Placental epithelial cell (primary cell): ENCODE data around the gene XYLB. TPM values are rescaled to one million over a fixed set of nuclear protein-coding genes. Genes with fewer than 3 reads are reported as not detected.

Experiments
- small RNA-seq: library from RNA; depleted of rRNA; stranded (forward); fragments of <200 nt; gene quantifications from one replicate; pipeline ENCODE3, GENCODE V24; 2012
- total RNA-seq: library from RNA; depleted of rRNA; stranded (reverse); fragments of >200 nt; gene quantifications from 2 replicates; pipeline ENCODE4 v1.2.3, GENCODE V29; 2012

Gene XYLB
- 2.4 TPM in 2 replicates for total RNA-seq

DNA sequence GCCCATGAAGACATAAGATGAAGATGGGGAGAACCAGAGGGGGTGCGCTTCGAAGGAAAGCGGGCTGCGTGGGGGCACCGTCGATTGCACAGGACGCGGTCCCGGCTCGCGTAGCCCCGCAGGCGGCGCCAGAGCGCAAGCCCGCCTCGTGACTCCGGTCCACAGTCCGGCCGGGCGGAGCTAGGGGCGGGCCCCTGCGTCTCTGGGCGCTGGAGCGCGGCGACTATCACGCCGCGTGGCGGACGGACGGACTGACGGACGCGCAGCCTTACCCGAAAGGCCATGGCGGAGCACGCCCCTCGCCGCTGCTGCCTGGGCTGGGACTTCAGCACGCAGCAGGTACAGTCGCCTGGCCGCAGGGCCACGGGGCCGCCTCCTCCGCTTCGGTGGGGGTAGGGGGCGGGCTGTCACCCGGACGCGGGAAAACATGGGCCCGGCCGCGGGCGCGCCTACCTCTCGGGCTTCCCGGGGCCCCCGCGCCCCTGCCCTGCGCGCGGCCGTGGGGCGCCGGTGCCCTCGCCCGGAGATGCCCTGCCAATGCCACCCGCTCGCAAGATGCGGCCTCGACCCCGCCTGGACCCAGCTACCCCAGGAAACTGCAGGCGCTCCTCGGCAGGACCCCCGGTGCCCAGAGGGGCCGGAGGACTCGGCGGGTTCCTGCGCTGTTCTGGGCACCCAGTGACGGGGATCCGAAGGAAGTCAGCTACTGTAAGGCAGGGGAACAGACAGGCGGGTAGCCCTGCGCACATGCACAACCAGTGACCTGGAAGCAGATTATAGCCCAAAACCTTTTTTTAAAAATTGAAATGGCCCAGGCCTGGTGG, at the start of gene XYLB:
XYLB (plus strand) TSS at position 199 of the 824 bp plus-strand sequence; CDS start at position 283, 84 bp downstream.

DNA sequence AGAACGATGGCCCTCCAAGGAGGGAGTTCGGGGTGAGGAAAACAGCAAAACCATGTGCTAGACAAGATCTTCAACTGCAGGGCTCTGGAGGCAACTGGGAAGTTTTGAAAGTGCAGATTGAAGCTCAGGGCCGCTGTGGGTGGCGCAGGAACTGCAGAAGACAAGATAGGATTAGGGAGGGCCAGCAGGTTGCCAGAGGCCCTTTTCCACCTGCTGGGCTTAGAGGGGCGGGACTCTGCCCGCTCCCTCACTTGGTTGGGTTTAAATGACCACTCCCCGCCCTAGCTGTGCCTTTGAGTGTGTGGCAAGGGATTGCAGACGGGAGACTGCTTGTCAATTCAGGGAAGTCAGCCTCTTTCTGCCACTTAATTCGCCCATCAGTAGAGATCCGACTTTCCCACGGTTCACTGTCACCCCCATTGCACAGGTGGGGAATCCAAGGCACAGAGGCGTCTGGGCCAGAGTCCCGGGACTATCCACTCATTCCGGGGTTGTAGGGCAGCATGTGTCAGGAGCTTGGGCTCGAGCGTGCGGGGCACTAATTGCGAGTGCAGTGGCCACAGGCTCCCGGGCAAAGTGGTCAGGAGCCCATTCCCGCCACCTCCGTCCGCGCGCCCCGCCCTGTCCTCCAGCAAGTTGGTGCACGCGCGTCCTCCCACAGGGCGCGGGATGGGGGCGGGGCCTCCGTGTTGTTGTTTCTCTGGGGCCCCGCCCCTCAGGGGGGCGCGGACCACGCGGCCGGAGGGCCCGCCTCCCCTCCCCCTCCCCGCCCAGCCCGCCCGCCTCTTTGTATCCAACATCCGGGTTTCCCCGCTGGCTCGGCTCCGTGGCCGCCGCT, 106.7 kb downstream of the XYLB start, which contains the start of gene ACVR2B:
ACVR2B (plus strand) TSS at position 816 of the 838 bp plus-strand sequence. CDS start 433 bp downstream, outside the sequence.

Small RNAs within 50 kb of the gene (small RNA-seq; reads per million reads assigned to genes)
- not detected for gene RNU6-235P

Other genes with a start within 250 kb of the XYLB start
- 27.7 and 44.0 TPM in 2 replicates for gene ACAA1, start 209.7 kb upstream of the XYLB start, total RNA-seq
- gene MYD88, start 208.1 kb upstream of the XYLB start, total RNA-seq, result 20.8 and 23.2 TPM in 2 replicates
- 68.3 and 92.4 TPM in 2 replicates for gene OXSR1, start 181.2 kb upstream of the XYLB start, total RNA-seq
- gene SLC22A13, start 81.0 kb upstream of the XYLB start, total RNA-seq, result 2.6 and 3.1 TPM in 2 replicates
- 1.3 and 1.6 TPM in 2 replicates for gene SLC22A14, start 64.5 kb upstream of the XYLB start, total RNA-seq
- 7.0 and 14.9 TPM in 2 replicates for gene ACVR2B, start 107.1 kb downstream of the XYLB start, total RNA-seq
- 7.1 and 11.7 TPM in 2 replicates for gene EXOG, start 149.6 kb downstream of the XYLB start, total RNA-seq